PFSK-1 (cell line): Measurements from ENCODE around the gene U2AF2.

Experiments used
- FOXP2 ChIP-seq: optimal IDR thresholded peaks from 2 replicates; pipeline ENCODE3; 2011; ENCODE audit warnings: borderline replicate concordance, control low read depth, inconsistent platforms; ENCODE audit not compliant: insufficient read depth; ENCODE audit errors: extremely low read length, extremely low read depth
- POLR2AphosphoS5 ChIP-seq: IDR thresholded peaks from 2 replicates; pipeline ENCODE4 v1.6.1; 2012; ENCODE audit warnings: low read depth, mild to moderate bottlenecking, control low read depth, low read length, moderate library complexity
- REST ChIP-seq, 2 experiments: IDR thresholded peaks; 2 replicates each; pipeline versions ENCODE4 v1.6.1 to v1.8.0; 2011 to 2012; ENCODE audit warnings: low read depth in 2 of 2, low read length in 2 of 2, control low read depth in 1 of 2, inconsistent platforms in 1 of 2, mild to moderate bottlenecking in 1 of 2, moderate library complexity in 1 of 2; ENCODE audit not compliant: insufficient read depth in 1 of 2
- SIN3A ChIP-seq: IDR thresholded peaks from 2 replicates; pipeline ENCODE4 v1.6.1; 2012; ENCODE audit warnings: mild to moderate bottlenecking, low read length, moderate library complexity, borderline replicate concordance; ENCODE audit not compliant: insufficient read depth
- TAF1 ChIP-seq: IDR thresholded peaks from 2 replicates; pipeline ENCODE4 v1.6.1; 2012; ENCODE audit warnings: low read length, control low read depth, borderline replicate concordance; ENCODE audit not compliant: insufficient read depth

Gene U2AF2

GRCh38 chr19:55691561-55692481 is 37.0 kb downstream of the U2AF2 start:
- TF ChIP-seq FOXP2: no peak
- TF ChIP-seq SIN3A: no peak
- TF ChIP-seq REST (IDR thresholded peaks at IDR 0.05; ENCODE audit: insufficient read depth in 1 of 2, low read depth in 2 of 2, low read length in 2 of 2): no peak

GRCh38 chr19:55692681-55693081 is 37.8 kb downstream of the U2AF2 start:
- TF ChIP-seq SIN3A (no peak), TAF1 (no peak)

GRCh38 chr19:55693336-55693974 is 38.6 kb downstream of the U2AF2 start:
- TF ChIP-seq SIN3A: no peak
- TF ChIP-seq POLR2AphosphoS5: no peak
- TF ChIP-seq TAF1: no peak
- TF ChIP-seq FOXP2: no peak
- TF ChIP-seq REST (IDR thresholded peaks at IDR 0.05; ENCODE audit: insufficient read depth in 1 of 2, low read depth in 2 of 2, low read length in 2 of 2): no peak

GRCh38 chr19:55694241-55694655 is 39.4 kb downstream of the U2AF2 start:
- TF ChIP-seq REST (IDR thresholded peaks at IDR 0.05; ENCODE audit: insufficient read depth in 1 of 2, low read depth in 2 of 2, low read length in 2 of 2) (no peak), FOXP2 (no peak), SIN3A (no peak), POLR2AphosphoS5 (no peak), TAF1 (no peak)

GRCh38 chr19:55694656-55695491 is 40.0 kb downstream of the U2AF2 start:
- TF ChIP-seq FOXP2 (no peak), REST (IDR thresholded peaks at IDR 0.05; ENCODE audit: insufficient read depth in 1 of 2, low read depth in 2 of 2, low read length in 2 of 2) (no peak), POLR2AphosphoS5 (no peak), SIN3A (no peak), TAF1 (no peak)
